Stimulated activated CD8-positive, alpha-beta memory T cell treated with anti-CD3 and anti-CD28 coated beads, Interleukin-4, amount 100 ng/mL, for 1 hour (primary cell): Measurements from ENCODE around the gene THBD.

Experiments used
- DNase-seq, 2 donors: peaks; one replicate each; pipeline ENCODE4 v3.0.0-alpha.2; 2020; ENCODE audit warnings: low read depth in 2 of 2, low spot score in 1 of 2

The THBD gene

DNA sequence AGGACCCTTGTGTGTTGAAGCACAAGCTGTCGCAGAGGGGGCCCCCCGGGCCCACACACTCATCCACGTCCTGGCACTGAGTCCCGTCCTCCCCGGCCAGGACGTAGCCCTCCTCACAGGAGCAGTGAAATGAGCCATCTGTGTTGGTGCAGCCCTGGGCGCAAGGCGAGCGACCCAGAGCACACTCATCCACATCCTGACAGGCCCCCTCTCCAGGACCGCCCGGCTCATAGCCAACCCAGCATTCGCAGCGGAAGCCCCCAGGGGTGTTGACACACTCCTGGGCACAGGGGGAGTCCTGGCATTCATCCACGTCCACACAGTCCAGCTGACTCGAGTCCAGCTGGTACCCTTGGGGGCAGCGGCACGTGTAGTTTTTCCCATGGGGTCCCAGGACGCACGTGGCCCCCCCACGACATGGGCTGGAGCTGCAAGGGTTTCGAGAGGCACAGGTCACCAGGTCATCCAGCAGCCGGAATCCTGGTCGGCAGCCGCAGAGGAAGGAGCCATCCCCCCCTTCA, 35.4 kb upstream of the THBD start:
- DNase-seq = no peak

DNA sequence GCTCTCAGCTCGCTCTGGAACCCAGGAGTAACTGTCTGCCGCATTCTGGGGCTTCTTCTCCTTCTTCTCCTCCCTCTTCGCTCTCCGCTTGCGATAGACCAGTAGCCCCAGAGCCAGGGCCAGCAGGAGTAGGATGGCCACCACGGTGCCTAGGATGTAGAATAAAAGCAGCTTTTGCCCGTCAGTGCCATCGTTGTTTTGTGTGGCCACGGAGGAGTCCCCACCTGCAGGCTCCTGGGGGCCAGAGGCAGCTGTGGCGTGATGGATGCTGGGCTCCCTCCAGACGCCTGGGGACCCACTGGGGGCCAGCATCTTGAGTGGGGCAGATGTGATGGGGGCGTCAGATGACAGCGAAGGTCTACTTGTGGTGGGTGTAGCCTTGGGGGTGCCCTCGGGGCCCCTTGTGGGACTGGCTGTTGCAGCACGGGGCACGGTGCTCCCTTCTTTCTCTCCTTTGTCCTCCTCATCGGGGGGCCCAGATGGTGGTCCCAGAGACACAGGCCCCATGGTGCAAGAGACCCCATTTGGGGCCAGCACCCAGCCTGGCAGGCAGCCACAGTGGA, 34.9 kb upstream of the THBD start:
- DNase-seq = no peak

DNA sequence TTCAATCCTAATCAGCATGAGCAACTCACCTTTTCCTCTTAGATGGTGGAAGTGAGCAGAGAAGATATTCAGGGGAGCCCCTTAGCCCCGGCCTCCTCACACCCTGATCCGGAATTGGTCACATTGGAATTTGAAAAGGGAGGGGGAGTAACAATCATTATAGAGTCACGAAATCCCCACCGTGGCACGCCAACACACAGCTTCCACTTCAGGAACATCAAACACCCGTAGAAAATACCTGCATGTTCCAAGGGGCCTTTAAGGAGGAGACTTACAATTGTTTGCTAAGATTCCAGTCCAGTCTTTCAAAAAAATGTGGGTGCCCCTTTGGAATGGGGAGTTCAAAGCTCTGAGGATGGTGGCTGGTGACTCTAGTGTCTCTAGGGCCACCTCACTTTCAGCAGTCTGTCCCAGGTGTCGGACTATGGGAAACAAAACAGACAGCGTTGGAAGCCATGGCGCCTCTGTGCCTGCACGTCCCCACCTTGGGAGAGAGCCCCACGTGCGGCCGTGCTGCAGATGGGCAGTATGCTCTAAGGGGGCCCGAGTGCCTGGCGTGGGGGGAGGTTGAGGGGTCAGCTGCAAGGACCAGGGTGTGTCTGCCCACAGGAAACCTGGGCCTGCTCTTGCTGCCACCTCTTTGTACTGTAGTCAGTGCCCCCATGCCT, 34.2 kb upstream of the THBD start:
- DNase-seq = no peak

DNA sequence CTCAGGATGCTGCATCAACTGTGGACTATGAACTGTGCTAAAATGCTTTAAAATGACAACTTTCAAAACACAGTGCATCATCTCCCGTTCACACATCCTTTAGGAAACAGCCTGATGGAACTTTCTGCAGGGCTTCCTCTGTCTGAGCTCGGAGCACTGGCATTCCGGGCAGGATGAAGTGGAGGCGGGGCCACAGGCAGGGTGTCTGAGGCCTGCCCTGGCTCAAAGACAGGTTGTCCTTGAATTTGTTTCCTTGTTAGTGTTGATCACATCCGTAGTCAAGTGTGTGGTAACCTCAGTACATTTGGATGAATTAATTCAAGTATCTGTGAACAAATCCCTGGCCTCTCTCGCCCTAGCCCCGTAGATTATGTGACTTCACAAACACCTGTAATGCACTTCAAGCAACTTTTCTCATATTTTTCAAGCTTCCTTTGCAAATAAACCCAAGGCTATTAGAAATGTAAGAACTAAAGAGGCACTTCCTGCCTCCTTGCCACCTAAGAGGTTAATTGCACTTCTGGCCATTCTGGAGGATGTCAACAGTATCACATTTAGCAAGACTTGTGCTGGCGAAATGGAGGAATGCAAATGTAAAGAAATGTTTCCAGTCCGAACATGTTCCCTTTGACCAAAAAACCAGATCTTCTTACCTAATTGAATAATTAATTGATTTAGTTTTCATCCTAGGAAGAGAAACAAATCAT, 33.5 kb upstream of the THBD start:
- no peak for DNase-seq

DNA sequence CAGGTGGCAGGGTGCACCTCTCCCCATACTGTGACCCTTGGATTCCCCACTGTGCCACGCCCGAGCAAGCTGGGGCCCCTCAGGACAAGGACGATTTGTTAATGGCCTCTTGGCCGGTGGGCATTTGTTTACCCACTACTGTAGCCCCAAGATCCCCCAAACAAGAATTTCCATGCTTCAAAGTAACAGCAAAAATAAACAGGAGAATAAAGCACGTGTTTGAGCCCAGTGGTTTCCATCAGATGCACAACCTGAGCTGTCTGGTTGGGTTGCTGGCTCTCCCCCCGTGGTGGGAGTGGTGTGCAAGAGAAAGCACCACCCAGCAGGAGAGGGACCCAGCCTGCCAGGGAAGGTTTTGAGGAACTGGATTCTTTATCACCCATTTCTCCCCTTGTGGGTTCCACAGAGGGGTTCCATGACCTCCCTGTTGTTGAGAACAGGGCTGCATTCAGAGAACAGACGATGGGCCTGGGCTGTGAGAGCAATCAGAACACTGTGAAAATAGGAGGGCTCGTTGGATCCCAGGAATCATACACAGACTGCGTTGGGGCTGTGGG, 31.9 kb upstream of the THBD start:
- no peak for DNase-seq

DNA sequence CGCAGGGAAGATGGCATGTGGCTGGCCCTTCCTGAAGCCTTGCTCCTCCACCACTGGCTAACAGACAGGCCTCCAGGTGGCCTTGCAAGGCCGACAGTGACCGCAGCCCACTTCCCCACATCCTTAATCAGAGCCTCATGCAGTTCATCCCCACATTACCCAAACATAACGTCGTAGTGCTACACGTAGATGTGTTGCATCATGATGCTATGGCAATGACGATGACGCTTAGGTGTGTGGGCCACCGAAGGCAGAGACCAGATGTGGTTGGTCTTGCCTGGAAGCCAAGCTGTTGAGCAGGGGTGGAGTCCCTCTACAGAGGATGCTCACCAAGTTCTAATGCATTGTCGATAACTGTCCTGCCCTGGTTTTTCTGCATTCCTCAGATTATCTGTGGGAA, 31.0 kb upstream of the THBD start:
- no peak for DNase-seq

DNA sequence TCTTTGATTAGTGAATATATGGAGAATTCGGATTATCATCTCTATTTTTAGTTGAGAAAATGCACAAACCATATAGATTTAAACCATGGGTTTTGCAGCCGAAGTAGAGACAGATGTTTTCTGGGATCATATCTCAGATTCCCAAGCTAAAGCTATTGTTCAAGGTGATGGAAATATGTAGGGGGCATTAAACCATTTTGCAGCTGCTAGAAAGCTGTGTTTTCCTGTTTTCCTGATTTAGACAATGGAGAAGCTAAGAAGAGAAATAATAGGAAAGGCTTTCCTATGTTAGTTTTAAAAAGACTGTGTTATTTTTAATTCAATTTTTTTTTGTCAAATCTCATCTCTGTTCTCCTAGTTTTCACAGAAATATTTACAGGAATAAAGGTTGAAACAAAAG, 30.5 kb upstream of the THBD start:
- DNase-seq = no peak

DNA sequence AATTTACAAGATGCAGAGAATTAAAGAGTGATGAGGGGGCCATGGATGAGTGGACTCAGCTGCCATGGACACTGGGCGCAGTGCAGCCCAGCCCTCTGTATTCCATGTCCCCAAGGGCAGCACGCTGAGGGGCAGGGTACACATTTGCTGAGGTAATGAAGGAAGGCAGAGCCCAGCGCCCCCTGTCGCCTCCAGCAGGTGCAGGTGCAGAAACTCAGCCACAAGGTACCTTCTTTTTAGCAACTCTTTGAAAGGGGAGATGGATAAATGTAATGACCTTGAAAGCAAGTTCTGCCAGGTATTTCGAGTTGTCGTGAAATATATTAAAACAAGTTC, 29.5 kb upstream of the THBD start:
- no peak for DNase-seq

DNA sequence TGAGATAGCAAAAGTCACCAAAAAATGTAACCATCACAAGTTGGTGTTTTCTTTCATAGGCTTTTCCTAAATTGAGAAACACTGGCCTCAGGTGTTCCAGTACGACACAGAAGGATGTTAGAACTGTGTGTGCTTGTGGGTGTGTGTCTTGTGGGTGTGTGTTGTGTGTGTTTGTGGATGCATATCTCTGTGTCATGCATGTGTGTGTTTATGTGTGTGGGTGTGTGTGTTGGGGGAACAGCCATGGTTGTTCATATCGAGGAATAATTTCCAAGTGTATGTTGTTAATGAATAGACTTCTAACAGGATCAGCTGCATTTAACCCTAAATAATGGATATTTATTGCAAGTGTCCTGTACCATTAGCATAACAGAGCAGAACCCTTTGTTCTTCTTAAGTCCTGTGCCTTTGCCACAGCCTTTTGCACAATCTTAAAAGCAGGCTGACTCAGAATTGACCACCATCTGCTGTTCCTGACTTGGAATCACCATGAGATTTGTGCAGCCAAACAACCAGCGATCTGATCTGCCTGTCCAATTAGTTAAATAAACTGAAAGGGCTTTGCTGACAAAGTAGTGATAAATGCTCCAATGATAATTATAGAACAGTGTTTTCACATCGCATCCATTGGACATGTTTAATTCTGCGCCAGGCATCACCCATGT, 29.0 kb upstream of the THBD start:
- no peak for DNase-seq

DNA sequence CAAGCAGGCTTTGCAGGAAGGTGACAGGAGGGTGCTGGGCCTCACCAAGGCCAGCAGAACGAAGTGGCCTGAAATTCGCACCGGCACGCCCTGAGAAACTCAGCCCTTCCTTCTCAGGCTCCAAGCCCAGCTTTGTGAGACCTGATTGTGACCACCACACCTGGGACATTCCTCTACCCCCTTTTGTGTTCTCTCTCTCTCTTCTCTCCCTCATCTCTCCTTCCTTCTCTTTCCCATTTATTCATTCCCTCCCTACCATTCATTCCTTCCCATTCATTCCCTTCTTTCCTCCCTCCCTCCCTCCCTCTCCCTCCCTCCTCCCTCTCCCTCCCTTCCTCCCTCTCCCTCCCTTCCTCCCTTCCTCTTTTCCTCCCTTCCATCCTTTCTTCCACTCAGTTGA, 27.8 kb upstream of the THBD start:
- no peak for DNase-seq

DNA sequence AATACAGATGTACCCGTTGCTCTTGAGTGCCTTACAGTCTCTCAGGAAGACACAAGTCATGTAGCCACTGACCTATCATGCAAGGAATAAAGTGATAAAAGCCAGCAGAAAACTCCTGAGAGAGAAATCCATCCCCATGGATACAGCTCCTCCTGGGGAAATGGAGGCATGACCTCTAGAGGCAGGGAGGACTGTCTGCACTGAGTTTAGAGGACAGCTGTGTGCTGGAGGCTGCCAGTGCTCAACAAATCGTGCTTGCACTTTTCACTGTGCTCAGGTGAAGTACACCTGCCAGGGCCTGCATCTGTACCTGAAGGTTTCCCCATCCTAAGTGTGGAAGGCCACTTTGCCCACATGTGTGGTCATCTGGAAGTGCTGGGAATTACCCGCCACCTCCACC, 24.6 kb upstream of the THBD start:
- no peak for DNase-seq

DNA sequence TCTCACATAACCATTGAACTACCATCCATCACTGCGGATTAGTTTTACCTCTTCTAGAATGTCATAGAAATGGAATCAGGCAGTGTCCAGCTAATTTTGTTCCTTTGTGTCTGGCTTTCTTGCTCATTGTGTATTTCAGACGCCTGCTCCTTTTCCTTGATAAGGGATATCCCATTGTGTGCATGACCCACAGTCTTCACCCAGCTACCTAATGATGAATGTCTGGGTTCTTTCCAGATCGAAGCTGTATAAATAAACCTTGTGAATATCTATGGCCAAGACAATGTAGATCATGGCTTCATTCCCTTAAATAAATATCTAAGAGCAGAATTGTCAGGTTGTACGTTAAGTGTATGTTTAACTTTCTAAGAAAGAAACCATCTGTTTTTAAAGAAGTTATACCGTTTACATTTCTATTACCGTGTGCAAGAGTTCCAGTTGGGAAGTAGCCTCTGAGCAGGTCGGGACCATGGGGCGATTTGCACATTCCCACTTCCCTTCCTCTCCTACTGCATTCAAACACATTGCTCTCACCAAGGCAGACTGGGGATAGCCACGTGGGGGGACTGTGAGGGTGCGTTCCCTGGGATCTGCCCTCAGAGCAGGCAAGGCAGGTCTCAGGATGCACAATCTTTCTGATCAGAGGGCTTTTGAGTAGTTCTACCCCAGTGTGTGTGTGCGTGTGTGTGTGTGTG, 23.6 kb upstream of the THBD start:
- no peak for DNase-seq

DNA sequence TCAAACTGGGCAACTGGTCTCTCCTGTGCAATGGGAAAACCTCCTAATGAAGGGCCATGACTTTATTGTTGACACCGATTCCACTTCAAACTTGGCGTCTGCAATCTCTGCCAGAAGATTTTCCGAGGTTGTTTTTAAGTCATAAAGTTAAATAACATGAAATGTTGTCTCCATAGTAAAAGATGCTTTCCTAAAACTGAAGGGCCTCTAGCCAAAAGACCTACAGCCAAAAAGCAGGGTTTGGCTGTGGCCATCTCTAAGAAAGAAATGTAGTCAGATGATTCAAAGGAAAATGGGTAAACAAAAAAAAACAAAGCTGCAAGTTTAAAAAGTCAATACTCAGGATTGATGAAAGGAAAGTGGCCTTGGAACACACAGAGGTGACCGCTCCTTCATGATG, 22.5 kb upstream of the THBD start:
- no peak for DNase-seq

DNA sequence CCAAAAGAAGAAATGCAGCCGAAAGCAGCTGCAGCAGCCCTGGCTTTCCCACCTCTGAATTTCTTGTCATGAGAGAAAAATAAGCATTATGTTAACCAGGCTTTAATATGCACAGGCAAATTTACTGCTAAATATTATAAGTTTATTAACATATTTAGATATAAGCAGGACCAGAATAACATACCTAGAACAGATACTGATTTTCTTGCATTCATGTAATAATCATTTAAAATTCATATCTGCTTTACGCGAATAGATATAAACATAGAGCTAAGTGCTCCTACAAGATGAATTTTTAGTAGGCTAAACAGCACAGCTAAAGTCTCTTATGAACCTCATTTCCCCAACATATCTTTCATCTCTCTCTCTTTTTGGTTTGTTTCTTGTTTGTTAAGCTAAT, 21.9 kb upstream of the THBD start:
- DNase-seq = no peak

DNA sequence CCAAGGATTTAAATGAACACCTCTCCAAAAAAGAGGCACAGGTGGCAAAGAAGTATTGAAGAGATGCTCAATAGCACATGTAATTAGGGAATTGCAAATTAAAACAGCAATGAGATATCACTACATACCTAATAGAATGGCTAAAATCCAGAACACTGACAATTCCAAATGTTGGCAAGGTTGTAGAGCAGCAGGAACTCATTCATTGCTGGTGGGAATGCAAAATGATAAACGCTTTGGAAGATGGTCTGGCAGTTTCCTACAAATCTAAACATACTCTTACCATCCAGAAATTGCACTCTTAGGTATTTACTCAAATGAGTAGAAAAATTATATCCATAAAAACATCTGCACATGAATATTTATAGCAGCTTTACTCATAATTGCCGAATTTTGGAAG, 19.6 kb upstream of the THBD start:
- DNase-seq = no peak

DNA sequence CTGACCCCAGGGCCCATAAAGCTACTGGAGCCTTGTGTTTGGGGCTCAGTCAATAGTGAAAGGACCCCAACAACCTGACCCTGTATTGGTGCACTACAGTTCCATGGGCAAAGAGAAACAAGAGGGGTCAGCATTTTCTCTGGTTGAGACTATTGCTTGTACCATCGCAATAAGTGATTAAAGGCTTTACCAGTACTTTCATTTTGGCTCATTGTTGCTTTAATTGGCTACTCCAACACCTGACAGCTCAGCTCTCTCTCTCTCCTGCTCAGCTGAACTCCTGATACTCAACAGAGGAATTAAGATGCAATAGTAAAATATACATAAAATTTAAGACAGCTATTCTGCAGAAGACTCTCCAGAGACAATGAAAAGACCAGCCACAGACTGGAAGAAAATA, 18.8 kb upstream of the THBD start:
- no peak for DNase-seq

DNA sequence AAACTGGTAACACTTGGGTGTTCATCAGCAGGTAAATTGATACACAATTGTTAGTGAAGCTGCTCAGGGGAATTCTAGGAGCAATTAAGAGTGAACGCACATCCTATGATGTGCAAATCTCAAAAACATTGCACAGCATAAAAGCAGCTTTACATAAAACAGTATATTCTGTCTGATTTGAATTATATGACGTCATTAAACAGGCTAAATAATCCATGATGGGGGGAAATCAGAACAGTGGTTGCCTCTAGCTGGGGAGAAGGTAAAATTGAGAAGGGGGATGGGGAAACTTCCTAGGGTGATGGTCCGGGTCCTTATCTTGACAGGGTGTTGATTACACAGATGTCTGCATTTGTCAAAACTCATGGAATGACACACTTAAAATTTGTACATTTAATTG, 17.3 kb upstream of the THBD start:
- no peak for DNase-seq

DNA sequence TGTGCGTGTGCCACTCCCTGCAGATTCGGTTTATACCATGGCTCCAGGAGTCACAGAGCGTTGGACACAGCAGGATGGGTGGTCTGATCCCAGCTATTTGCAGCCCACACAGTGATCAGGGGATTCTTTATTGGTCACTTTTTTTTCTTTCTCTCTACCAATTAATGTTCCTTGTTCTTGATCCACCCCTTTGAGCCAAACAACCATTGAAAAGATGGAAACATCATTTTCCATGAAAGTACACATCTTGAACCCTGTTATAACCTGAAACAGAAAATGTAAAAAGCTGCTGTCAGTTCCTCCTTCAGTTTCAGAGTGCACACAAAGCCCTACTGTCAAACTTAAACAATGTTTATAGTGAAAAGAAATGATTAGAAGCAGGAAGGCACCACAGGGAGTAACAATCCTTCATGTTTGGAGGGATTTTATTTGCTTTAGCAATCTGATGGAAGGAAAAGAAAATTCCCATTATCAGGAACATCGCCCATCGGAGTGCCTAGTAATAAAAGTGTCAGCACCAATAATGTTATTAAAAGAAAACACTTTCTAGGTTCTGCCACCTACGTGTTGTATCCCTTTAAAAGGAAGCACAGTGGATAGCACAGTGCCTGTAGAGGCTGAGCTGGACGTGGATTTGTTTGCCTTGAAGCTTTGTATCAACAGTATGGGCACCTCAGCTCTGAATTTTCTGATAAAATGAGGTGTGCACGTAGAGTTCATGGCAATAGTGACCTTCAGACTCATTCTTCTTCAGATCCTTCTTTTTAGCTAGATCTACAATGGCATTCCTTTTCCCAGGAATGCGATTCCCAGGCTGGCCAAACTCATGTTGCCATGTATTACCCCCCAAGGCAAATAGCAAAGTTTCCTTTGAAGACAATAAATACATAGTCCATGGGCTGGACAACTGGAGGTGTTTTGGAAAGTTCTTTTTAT, 16.1 kb upstream of the THBD start:
- no peak for DNase-seq

DNA sequence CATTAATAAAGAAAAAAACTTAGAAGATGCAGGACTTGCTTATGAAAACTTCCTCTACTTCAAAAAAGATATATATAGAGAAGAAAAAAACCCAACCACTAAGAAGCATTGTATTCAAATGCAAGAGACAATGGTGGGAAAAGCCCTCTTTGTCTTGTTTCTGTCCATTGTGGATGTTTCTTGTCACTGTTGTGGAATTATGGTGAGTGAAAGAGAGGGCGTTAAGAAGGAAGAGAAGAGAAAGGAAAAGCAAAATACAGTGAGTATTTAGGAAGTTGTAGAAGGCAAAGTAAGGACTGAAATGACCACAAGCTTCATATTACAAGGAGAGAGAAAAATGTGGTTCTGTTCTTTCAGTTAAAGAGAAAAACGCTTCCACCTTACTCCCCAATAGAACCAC, 14.1 kb upstream of the THBD start:
- no peak for DNase-seq

DNA sequence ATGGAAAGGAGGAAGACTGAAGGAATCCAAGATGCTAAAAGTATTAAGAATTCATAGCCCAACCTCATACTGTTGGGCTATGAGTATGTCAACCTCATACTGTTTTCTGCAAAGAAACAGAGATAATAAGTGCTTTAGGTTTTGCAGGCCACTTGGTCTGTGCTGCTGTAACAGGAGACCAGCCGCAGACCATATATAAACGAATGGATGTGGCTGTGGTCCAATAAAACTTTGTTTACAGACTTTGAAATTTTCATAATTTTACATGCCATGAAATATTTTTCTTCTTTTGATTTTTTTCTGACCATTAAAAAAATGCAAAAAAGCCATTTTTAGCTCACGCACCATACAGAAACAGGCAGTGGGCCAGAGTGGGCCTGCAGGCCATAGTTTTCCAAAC, 13.7 kb upstream of the THBD start:
- DNase-seq = no peak
